A549 (cell line): ENCODE results near the gene DHX57. TPM values are rescaled to one million over a fixed set of nuclear protein-coding genes. Genes with fewer than 3 reads are reported as not detected.

Experiments
- ATAC-seq, 2 experiments: fragments of 200-7000 bp in 1 of 2; fragments of >200 bp in 1 of 2; cut with Nextera tagmentation in 1 of 2; cut with Tn5 transposase in 1 of 2; 3 replicates each; pipeline versions ENCODE4 v1.8.0 to v1.9.1; 2018 to 2020; ENCODE audit warnings: mild to moderate bottlenecking in 1 of 2, moderate library complexity in 1 of 2
- CTCF ChIA-PET: fragments of 300-600 bp; sonication (Branson Sonifier 250); formaldehyde crosslinking; extraction: SDS; loops from one replicate; lab custom pipeline; 2021; ENCODE audit warnings: antibody characterized with exemption, inconsistent platforms; lab: Yijun Ruan, JAX
- POLR2A ChIA-PET: fragments of 350-600 bp; formaldehyde crosslinking; extraction: SDS; loops from one replicate; lab custom pipeline; 2021; ENCODE audit warnings: antibody characterized with exemption, inconsistent platforms; lab: Yijun Ruan, JAX
- DNase-seq, 2 experiments: peaks; one replicate each; pipeline versions ENCODE4 v3.0.0 to v3.0.0-alpha.2; 2011 to 2016; ENCODE audit warnings: low read depth in 1 of 2, low spot score in 1 of 2
- FAIRE-seq: peaks from 2 replicates; lab custom pipeline; 2011; peaks lifted over from hg19 to GRCh38; lab: Jason Lieb, UNC
- H3K27ac ChIP-seq, 2 experiments: fragments of >200 bp; sonication (Bioruptor Twin); formaldehyde crosslinking; 3 replicates each; pipeline ENCODE4 v1.5.1; 2016 to 2017
- H3K4me1 ChIP-seq: fragments of >200 bp; sonication (Bioruptor Twin); formaldehyde crosslinking; 3 replicates; pipeline ENCODE4 v1.6.1; 2016
- H3K4me2 ChIP-seq: fragments of >200 bp; sonication (Bioruptor Twin); formaldehyde crosslinking; 3 replicates; pipeline ENCODE4 v1.6.1; 2016
- H3K4me3 ChIP-seq: fragments of >200 bp; sonication (Bioruptor Twin); formaldehyde crosslinking; 3 replicates; pipeline ENCODE4 v1.5.1; 2016
- H3K9me3 ChIP-seq: fragments of >200 bp; sonication (Bioruptor Twin); formaldehyde crosslinking; 3 replicates; pipeline ENCODE4 v1.6.1; 2016
- CBX8 ChIP-seq: fragments of 200-600 bp; sonication (generic); IDR thresholded peaks from 2 replicates; pipeline ENCODE4 v1.6.1; 2016
- CHD4 ChIP-seq: fragments of 200-600 bp; sonication (generic); IDR thresholded peaks from 2 replicates; pipeline ENCODE4 v1.6.1; 2016; ENCODE audit warnings: antibody characterized with exemption, mild to moderate bottlenecking, borderline replicate concordance
- FOSB ChIP-seq: fragments of 250-450 bp; sonication (Bioruptor Pico); IDR thresholded peaks from 2 replicates; pipeline ENCODE4 v1.5.0; 2020; ENCODE audit warnings: mild to moderate bottlenecking, moderate library complexity
- GATA3 ChIP-seq: IDR thresholded peaks from 2 replicates; pipeline ENCODE4 v1.6.1; 2012; ENCODE audit warnings: borderline replicate concordance
- HDAC2 ChIP-seq: fragments of 200-600 bp; sonication (generic); IDR thresholded peaks from 2 replicates; pipeline ENCODE4 v1.6.1; 2016
- NPAS2 ChIP-seq: fragments of 250-450 bp; sonication (Bioruptor Pico); IDR thresholded peaks from 2 replicates; pipeline ENCODE4 v1.8.0; 2022; ENCODE audit warnings: mild to moderate bottlenecking, moderate library complexity, borderline replicate concordance
- POLR2A ChIP-seq: IDR thresholded peaks from 2 replicates; pipeline ENCODE4 v1.6.1; 2012; ENCODE audit warnings: mild to moderate bottlenecking, low read length
- POLR2AphosphoS2 ChIP-seq: conservative IDR thresholded peaks from 2 replicates; pipeline ENCODE4 v1.6.1; 2012; ENCODE audit warnings: low read length, improper control_type of control experiment, inconsistent platforms
- TFCP2L1 ChIP-seq: fragments of 250-450 bp; sonication (Bioruptor Pico); IDR thresholded peaks from 2 replicates; pipeline ENCODE4 v1.5.0; 2021; ENCODE audit warnings: mild to moderate bottlenecking
- WGBS: methylation state at CpG from one replicate; pipeline ENCODE4 v1.1.6; 2017; ENCODE audit errors: missing lambda C conversion rate; 5-methylcytosine and 5-hydroxymethylcytosine counted together
- polyA plus RNA-seq, 4 experiments: library from polyadenylated mRNA; depleted of rRNA in 3 of 4; stranded (reverse); fragments of >200 nt; fragmentation: RNase III in 1 of 4; extraction: RNeasy Plus Mini Kit Qiagen cat#74134 plus additional on column Dnase treatment in 1 of 4; gene quantifications; 2 replicates in 3 of 4; 3 replicates in 1 of 4; pipeline ENCODE4 v1.2.3, GENCODE V29; 2011 to 2017
- small RNA-seq, 6 experiments: library from RNA; depleted of rRNA; stranded (forward); fragments of <200 nt; gene quantifications; one replicate each; pipeline ENCODE3, GENCODE V24; 2012
- TF ChIP-seq, protein P1 (sequence below): fragments of 200-600 bp; sonication (generic); IDR thresholded peaks from 2 replicates; pipeline ENCODE4 v1.6.1; 2016; ENCODE audit warnings: antibody characterized with exemption, mild to moderate bottlenecking, moderate library complexity
- TF ChIP-seq, protein P2 (sequence below): fragments of >200 bp; sonication (Bioruptor Twin); formaldehyde crosslinking; IDR thresholded peaks from 3 replicates; pipeline ENCODE4 v1.6.1; 2016

DHX57 gene
- polyA plus RNA-seq, 2 of the 4 experiments (the other 2 are of a cell fraction) = 20.6 to 31.8 TPM

DNA sequence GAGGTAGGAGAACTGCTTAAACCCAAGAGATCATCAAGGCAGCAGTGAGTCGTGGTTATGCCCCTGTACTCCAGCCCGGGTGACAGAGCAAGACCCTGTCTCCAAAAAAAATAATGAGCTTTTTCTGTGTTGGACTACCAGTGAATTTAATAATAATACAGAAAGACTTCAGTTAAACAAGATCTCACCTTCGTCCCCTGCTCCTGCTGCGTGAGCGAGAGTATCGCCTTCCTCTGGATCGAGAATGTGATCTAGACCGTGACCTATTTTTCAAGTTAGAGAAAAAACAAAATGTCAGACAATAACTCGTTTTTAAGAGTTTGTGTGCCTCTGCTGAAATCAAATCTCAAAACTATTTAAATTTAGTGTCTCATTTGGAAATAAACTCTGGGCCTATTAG is 127.3 kb downstream of the DHX57 start:
- peaks cover 64% of the 10 kb centered on the region for H3K4me1 ChIP-seq
- CTCF ChIA-PET = interaction anchor here (1.2 to 4.1 kb wide), 4 partner anchors 147 to 213 kb away, joined by 4 to 15 read pairs (median 4); no protein-coding TSS in a partner anchor
- no peak for ATAC-seq
- WGBS = 81% methylated on average over 9 of the region's 9 CpGs
- FAIRE-seq = no peak
- H3K4me2 ChIP-seq = peak overlapping the region; percentile 87
- no peak overlapping the region for H3K27ac ChIP-seq
- POLR2A ChIA-PET = interaction anchor here (0.7 kb wide), 1 partner anchor 208 kb away, joined by 4 read pairs; no protein-coding TSS in a partner anchor
- peak overlapping the region; percentile 84; the same call in 2 of the 3 replicates for H3K4me3 ChIP-seq
- no peak for TF ChIP-seq TFCP2L1 (CRISPR knock-in tag)
- no peak for TF ChIP-seq NPAS2 (CRISPR knock-in tag)
- TF ChIP-seq CHD4 = no peak
- no peak for TF ChIP-seq POLR2A
- no peak for TF ChIP-seq FOSB (CRISPR knock-in tag)
- TF ChIP-seq, protein P1, sequence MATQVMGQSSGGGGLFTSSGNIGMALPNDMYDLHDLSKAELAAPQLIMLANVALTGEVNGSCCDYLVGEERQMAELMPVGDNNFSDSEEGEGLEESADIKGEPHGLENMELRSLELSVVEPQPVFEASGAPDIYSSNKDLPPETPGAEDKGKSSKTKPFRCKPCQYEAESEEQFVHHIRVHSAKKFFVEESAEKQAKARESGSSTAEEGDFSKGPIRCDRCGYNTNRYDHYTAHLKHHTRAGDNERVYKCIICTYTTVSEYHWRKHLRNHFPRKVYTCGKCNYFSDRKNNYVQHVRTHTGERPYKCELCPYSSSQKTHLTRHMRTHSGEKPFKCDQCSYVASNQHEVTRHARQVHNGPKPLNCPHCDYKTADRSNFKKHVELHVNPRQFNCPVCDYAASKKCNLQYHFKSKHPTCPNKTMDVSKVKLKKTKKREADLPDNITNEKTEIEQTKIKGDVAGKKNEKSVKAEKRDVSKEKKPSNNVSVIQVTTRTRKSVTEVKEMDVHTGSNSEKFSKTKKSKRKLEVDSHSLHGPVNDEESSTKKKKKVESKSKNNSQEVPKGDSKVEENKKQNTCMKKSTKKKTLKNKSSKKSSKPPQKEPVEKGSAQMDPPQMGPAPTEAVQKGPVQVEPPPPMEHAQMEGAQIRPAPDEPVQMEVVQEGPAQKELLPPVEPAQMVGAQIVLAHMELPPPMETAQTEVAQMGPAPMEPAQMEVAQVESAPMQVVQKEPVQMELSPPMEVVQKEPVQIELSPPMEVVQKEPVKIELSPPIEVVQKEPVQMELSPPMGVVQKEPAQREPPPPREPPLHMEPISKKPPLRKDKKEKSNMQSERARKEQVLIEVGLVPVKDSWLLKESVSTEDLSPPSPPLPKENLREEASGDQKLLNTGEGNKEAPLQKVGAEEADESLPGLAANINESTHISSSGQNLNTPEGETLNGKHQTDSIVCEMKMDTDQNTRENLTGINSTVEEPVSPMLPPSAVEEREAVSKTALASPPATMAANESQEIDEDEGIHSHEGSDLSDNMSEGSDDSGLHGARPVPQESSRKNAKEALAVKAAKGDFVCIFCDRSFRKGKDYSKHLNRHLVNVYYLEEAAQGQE = no peak
- TF ChIP-seq HDAC2 = no peak
- no peak for TF ChIP-seq CBX8
- DNase-seq = no peak
- H3K9me3 ChIP-seq = no peaks in the 10 kb centered on the region

DNA sequence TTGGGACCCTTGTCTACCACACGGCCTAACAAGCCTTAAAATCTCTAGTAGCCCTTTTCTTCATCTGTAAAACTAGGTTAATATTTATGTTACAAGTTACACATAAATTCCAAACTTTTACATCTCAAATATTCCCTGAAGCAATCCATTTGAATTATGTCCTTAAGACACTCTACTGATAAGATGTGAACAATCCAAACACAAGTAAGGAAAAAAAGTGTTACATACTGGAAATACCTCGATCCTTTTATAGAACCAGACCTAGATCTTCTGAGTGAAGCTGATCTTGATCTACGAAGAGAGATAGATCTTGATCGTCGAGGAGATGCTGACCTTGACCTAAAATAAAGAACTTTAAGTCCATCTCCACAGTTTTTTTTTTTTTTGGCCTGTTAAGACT is 127.9 kb downstream of the DHX57 start:
- FAIRE-seq (no peak), ATAC-seq (no peak), DNase-seq (no peak)
- Histone ChIP-seq H3K4me3 (no peak overlapping the region), H3K9me3 (no peaks in the 10 kb centered on the region), H3K27ac (no peak overlapping the region), H3K4me1 (peaks cover 64% of the 10 kb centered on the region), H3K4me2 (peak overlapping the region; percentile 87)
- WGBS = 71% methylated on average over 5 of the region's 5 CpGs
- TF ChIP-seq POLR2AphosphoS2 (peak; percentile 80; the same call in 1 of the 2 replicates), FOSB (CRISPR knock-in tag) (0 out of 2 replicates have a peak, but pooled peaks have one; percentile 3), GATA3 (no peak)
- TF ChIP-seq, protein P2, sequence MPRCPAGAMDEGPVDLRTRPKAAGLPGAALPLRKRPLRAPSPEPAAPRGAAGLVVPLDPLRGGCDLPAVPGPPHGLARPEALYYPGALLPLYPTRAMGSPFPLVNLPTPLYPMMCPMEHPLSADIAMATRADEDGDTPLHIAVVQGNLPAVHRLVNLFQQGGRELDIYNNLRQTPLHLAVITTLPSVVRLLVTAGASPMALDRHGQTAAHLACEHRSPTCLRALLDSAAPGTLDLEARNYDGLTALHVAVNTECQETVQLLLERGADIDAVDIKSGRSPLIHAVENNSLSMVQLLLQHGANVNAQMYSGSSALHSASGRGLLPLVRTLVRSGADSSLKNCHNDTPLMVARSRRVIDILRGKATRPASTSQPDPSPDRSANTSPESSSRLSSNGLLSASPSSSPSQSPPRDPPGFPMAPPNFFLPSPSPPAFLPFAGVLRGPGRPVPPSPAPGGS = 0 out of 3 replicates have a peak, but pooled peaks have one; percentile 10
- ChIA-PET CTCF (interaction anchor here (0.6 to 4.1 kb wide), 6 partner anchors 19 to 212 kb away, joined by 4 to 15 read pairs (median 4); no protein-coding TSS in a partner anchor), POLR2A (interaction anchor here (0.7 kb wide), 1 partner anchor 207 kb away, joined by 4 read pairs; no protein-coding TSS in a partner anchor)

Small RNA genes within 50 kb of the gene (small RNA-seq; reads per million reads assigned to genes)
- gene RNU6-851P = 0 reads per million in 6 experiments

Other genes starting within 250 kb of the DHX57 start
- gene GALM, start 209.8 kb downstream of the DHX57 start, polyA plus RNA-seq (2011; rRNA removed) = 34.1 and 34.2 TPM in 2 replicates
- gene GALM, start 209.8 kb downstream of the DHX57 start, polyA plus RNA-seq (2017; fragmentation: RNase III; extraction: RNeasy Plus Mini Kit Qiagen cat#74134 plus additional on column Dnase treatment) = 23.4 to 36.2 TPM (median 33.4 TPM) in 3 replicates
- 356 and 544 TPM in 2 replicates for gene SRSF7, start 124.6 kb downstream of the DHX57 start, polyA plus RNA-seq (2011; rRNA removed)
- 355 to 422 TPM (median 397 TPM) in 3 replicates for gene SRSF7, start 124.6 kb downstream of the DHX57 start, polyA plus RNA-seq (2017; fragmentation: RNase III; extraction: RNeasy Plus Mini Kit Qiagen cat#74134 plus additional on column Dnase treatment)
- gene GEMIN6, start 97.7 kb downstream of the DHX57 start, polyA plus RNA-seq (2011; rRNA removed) = 46.7 and 51.2 TPM in 2 replicates
- 53.2 to 59.0 TPM (median 53.5 TPM) in 3 replicates for gene GEMIN6, start 97.7 kb downstream of the DHX57 start, polyA plus RNA-seq (2017; fragmentation: RNase III; extraction: RNeasy Plus Mini Kit Qiagen cat#74134 plus additional on column Dnase treatment)
- gene MORN2, start within 50 bp of the DHX57 start, polyA plus RNA-seq (2011; rRNA removed) = 32.5 and 54.7 TPM in 2 replicates
- 44.7 to 48.9 TPM (median 45.9 TPM) in 3 replicates for gene MORN2, start within 50 bp of the DHX57 start, polyA plus RNA-seq (2017; fragmentation: RNase III; extraction: RNeasy Plus Mini Kit Qiagen cat#74134 plus additional on column Dnase treatment)
- 0.22 and 0.23 TPM in 2 replicates for gene ARHGEF33, start 13.9 kb upstream of the DHX57 start, polyA plus RNA-seq (2011; rRNA removed)
- gene ARHGEF33, start 13.9 kb upstream of the DHX57 start, polyA plus RNA-seq (2017; fragmentation: RNase III; extraction: RNeasy Plus Mini Kit Qiagen cat#74134 plus additional on column Dnase treatment) = 0.08 to 0.22 TPM (median 0.14 TPM) in 3 replicates
- 45.5 and 48.9 TPM in 2 replicates for gene SOS1, start 245.1 kb upstream of the DHX57 start, polyA plus RNA-seq (2011; rRNA removed)
- 17.0 to 19.6 TPM (median 19.5 TPM) in 3 replicates for gene SOS1, start 245.1 kb upstream of the DHX57 start, polyA plus RNA-seq (2017; fragmentation: RNase III; extraction: RNeasy Plus Mini Kit Qiagen cat#74134 plus additional on column Dnase treatment)